KG1 (cell line): ENCODE data around the gene BCR.
A peak's percentile ranks its signal among the peaks of the same experiment; 100 is the strongest.
"Not testable (repeated sequence)": the region's sequence is repeated elsewhere in the genome, so short reads cannot be mapped to it uniquely, and the experiment has no call there.

ENCODE experiments used
- DNase-seq: peaks from one replicate; lab custom pipeline; 2025; lab: John Stamatoyannopoulos, UW

The BCR gene

GRCh38 chr22:23180301-23180892 is at the start of gene BCR:
Gene BCR (plus strand): TSS chr22:23180509. CDS start chr22:23180961, 452 bp downstream.
- DNase-seq = no peak

GRCh38 chr22:23130697-23131096 is 49.6 kb upstream of the BCR start:
- DNase-seq = no peak

DNA sequence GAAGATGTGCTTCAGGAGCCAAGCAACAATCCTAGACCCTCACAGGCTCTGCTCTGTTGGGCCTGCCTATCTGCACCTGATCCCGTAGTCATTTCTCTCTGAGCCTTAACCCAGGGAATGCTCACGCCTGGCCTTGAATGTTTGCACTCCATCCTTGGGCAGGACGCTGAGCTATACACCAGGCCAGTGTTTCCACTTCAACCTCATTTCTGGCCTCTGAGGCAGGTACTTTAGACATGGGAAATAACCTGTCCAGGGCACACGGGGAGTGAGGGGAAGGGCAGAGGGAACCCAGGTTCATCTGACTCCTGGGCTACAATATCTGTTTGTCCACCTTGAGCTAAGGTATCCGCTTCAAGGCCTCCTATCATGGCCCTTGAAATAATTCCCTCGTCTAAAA is 48.4 kb upstream of the BCR start:
- no peak for DNase-seq

- DNase-seq = no peak
These were observed 47.8 kb upstream of the BCR start for GRCh38 chr22:23132376-23133091.

DNA sequence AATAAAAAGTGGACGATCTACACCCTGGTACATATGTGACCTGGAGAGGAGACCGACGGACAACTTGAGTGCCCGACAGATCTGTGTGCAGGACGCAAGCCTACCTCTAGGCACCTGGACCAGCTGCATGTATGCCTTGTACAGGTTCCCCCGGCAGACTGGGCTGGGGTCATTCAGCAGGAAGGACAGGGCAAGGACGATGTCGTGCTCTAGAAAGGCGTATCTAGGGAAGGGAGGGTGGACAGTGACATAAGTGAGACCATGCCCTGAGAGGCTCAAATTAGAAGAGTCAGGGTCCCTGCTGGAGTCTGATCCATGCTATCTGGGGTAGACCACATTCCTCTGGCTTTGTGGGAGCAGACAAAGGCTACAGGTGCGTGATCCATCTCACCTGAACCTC is 46.4 kb upstream of the BCR start:
- DNase-seq = no peak

GRCh38 chr22:23136991-23137390 is 43.3 kb upstream of the BCR start:
- not testable (repeated sequence) for DNase-seq

- no peak for DNase-seq
These were observed 42.8 kb upstream of the BCR start for GRCh38 chr22:23137468-23137867.

DNA sequence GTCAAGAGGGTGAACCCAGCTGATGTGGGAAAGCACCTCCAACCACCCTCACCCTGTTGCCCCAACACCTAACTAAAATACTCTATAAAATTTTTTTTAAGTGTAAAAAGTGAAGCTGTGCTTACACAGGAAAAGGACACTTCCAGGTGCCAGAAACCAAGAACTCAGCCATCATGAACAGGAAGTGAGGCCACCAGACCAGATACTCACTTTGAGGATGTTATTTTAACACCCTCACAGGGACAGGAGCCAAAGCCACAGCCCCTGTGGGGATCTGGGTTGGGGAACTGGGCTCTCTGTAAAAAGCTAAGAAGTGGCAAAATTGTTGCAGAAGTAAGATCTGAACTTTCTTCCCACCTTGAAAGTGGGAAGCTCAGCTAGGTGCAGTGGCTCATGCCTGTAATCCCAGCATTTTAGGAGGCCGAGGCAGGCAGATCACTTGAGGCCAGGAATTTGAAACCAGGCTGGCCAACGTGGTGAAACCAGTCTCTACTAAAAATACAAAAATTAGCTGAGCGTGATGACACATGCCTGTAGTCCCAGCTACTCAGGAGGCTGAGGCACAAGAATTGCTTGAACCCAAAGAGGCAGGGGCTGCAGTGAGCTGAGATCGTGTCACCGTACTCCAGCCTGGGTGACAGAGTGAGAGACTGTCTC is 42.3 kb upstream of the BCR start:
- DNase-seq = peak; percentile 70

DNA sequence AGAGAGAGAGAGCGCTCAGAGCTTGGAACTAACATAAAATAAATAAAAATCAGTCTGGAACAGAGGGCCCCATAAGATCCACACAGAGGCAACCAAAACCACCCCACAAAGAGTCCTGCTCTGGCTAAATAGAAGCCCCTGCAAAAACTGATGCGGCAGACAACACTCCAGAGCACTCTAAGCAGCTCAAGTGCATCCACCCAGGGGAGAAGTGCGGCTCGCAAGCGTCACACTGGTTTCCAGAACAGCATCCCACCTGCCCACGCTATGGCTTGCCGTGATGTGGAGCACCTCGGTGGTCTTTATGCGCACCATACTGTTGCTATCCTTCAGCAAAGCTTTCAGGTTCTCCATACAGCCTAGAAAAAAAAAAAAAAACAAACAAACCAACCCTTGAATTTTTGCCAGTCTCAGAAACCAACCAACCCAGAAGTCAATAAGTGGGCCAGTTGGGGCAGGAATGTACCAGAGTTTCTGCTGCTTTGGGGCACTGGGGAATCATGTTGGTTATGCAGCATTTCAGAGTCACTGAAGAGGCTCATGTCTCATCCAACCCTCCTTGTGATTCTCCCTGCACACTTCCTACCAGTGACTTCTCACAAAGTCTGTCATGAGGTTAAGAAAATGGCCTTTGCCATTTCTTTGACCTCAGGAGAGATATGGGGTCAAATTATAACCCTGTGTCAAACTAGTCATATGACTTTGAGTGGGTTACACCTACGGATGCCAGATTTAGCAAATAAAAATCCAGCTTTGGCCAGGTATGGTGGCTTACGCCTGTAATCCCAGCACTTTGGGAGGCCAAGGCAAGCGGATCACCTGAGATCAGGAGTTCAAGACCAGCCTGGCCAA is 41.5 kb upstream of the BCR start:
- DNase-seq = no peak

- DNase-seq = no peak
These were observed 39.9 kb upstream of the BCR start for GRCh38 chr22:23140385-23140784.

GRCh38 chr22:23142546-23143105 is 37.7 kb upstream of the BCR start:
- DNase-seq = no peak

GRCh38 chr22:23143119-23143518 is 37.2 kb upstream of the BCR start:
- DNase-seq = no peak

DNA sequence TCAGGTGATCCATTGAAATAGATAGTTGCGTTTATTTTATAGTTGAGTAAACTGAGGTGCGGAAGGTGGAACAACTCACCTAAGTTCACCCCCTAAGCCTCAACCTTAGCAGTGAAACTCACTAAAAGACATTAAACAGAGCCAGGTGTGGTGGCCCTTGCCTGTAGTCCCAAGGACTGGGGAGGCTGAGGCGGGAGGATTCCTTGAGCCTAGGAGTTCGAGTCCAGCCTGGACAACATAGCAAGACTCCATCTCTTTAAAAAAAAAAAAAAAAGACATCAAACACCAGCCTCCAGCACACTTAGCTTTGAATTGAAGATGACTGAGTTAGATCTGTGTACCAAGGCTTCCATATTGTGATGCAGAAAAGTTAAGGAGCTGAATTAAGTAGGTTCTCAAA is 35.9 kb upstream of the BCR start:
- no peak for DNase-seq

DNA sequence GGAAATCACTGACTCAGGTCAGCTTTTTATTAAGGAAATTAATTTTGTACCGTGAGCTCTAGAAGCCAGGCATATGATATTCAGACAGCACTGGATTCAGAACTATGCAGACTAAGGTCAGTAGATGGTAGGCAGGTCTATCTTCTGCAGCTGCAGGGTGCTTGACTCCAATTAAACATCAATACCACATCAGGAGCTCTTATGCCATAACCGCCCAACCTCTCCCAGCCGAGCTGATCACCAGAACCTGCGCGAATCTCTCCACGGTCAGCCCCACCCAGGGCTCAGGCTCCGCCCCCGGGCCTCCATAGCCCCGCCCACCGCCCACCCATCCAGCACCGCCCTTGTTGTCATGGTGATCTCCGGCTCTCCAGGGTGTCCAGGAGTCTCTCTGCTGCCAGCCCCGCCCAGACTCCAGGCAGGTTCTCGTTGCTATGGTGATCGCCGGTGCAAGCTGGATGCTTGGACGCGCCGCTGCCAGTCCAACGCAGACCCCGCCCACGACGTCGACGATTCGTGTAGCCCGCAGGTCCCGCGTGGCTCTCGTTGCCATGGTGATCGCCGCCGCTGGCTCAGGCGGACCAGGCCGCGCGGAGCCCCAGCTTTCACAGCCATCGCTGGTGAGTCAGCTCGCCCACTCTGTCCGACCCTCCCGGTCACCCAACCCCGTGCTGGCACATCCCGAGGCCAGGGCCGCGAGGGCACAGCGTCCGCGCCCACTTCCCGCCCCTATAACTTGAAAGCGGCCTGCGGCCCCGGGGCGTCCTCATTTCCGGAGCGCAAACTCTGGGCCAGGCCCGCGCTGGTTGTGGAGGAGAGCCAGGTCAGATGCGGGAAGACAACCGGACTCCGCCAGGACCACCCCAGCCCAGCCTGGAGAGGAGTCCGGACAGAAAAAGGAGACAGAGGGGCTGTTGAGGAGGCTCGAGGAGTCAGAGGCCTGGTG is 35.1 kb upstream of the BCR start, which contains the start of gene RAB36:
Gene RAB36, plus strand, starts transcription at position 546 of the 946 bp plus-strand sequence. CDS start 1,140 bp downstream, outside the sequence.
- DNase-seq = no peak

- DNase-seq = no peak
These were observed 34.3 kb upstream of the BCR start for GRCh38 chr22:23145878-23146470.

GRCh38 chr22:23146478-23147205 is 33.7 kb upstream of the BCR start:
- no peak for DNase-seq

DNA sequence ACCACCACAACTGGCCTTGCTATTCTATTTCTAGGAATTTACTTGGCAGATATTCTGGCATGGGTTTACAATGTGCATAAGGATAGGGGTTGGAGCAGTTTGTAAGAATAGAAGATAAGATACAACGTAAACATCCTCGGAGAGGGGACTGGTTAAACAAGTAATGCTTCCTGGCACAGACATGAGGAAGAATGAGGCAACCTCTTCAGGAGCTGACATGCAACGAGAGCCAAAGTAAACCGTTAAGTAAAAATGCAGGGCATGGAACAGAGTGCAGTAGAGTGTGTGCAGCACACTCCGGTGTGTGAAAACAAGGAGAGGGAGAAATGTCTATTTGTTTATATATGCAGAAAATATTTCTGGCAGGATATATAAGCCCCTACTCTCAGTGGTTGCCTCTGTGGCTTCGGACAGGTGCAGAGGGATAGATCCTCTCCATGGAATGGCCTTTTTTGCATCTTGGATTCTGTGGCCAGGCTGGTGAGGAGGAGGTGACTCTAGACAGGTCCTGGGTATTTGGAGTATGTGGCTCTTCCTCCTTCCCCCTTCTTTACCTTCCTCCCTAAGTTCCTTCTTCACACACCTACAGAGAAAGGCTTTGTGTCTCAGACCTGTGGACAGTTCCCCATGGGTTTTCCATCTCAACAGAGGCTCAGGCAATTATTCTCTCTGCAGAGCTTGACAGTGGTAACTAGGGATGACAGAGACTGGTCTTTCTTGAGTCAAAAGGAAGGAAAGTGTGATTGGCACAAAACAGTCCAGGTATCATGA is 32.5 kb upstream of the BCR start:
- no peak for DNase-seq

GRCh38 chr22:23149743-23150238 is 30.5 kb upstream of the BCR start:
- no peak for DNase-seq

DNA sequence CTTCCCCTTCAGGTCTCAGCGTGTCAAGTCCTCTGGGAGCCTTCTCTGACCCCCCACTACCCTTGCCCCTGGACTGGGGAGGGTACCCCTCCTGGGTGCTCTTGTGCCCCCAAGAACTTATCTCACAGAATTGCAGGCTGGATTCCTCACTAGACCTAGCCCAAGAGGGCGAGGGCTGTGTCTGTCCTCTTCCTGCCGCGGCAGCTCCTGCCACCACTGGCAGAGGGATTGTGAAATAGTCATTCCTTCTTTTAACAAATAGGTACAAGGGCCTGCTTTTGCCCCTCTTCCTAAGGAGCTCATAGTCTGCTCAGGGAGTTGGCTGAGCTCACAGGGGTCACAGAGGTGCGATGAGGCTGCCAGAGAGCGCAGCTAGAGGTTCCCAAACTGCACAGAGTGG is 29.5 kb upstream of the BCR start:
- DNase-seq = no peak
